GM12872 (cell line): ENCODE measurements around the gene MYOG.

ENCODE experiments used
- TF ChIP-seq, protein P1 (sequence below): IDR thresholded peaks from 3 replicates; pipeline ENCODE4 v1.5.1; 2011; ENCODE audit warnings: low read depth, mild to moderate bottlenecking, low read length, moderate library complexity; ENCODE audit not compliant: insufficient read depth

Gene MYOG

DNA sequence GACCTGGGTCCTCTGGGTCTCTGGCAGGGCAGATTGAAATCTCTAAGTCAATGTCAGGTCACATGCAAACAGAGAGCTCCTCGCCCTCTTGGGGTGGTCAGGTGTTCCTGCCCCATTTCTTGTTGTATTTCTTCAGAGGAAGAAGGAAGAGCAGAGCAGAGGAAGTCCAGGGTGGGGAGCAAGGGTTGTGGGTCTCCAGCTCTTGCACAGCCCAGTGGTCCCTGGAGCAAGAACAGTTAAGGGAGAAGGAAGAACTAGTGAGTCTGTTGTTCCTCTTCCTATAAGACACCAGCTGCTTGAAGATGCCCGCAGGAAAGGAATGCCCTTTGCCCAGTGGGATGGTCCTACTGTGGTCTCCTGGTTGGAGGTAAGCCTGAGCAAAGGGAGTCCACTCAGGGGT lies 26.3 kb downstream of the MYOG start:
- TF ChIP-seq, protein P1, sequence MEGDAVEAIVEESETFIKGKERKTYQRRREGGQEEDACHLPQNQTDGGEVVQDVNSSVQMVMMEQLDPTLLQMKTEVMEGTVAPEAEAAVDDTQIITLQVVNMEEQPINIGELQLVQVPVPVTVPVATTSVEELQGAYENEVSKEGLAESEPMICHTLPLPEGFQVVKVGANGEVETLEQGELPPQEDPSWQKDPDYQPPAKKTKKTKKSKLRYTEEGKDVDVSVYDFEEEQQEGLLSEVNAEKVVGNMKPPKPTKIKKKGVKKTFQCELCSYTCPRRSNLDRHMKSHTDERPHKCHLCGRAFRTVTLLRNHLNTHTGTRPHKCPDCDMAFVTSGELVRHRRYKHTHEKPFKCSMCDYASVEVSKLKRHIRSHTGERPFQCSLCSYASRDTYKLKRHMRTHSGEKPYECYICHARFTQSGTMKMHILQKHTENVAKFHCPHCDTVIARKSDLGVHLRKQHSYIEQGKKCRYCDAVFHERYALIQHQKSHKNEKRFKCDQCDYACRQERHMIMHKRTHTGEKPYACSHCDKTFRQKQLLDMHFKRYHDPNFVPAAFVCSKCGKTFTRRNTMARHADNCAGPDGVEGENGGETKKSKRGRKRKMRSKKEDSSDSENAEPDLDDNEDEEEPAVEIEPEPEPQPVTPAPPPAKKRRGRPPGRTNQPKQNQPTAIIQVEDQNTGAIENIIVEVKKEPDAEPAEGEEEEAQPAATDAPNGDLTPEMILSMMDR, result no peak

DNA sequence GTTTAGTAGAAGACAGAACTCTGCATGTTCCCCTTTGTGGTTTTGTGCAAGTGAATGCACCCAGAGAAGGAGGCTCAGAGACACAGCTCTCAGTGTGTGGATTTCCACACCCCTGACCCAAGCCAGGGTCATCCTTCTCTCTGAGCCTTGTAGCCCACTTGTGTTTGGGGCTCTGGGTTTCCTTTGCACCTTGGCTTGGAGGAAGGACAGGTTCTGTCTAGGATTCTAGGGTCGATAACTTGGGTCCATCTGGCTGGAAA lies 27.2 kb downstream of the MYOG start:
- TF ChIP-seq, protein P1, result no peak

DNA sequence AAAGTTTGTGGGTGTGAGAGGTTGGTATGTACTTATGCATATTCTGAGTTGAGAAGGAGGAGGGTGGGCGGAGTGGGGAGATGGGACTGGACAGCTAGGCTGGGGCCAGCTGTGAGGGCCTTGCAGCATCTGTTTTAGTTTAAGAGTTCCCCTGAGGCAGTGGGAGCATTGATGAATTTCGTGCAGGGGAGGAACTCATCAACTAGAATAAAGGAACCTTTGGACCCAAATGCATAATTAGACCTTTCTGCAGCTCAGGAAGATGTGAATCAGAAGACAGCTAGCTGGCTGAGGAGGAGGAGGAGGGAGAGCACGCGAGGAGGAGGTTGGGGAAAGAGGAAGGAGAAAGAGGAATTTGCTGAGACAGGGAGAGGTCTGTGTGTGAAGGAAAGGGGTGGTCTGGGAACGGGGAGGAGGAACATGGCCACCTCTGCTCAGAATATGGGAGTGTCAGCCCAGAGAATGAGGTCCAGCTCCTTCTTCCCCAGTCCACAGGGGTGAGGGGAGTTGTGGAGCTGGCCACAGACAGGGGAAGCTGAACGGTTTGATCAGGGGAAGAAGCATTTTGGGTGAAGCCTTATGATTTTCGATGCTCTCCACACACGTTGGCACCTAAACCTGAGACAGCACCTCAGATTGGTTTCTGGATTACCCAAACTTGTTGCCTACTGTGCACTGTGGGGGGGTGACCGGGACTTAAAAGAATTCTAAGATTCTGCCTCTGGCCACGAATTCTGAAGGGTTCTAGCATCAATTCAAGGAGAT lies 27.7 kb downstream of the MYOG start:
- TF ChIP-seq, protein P1, result no peak

DNA sequence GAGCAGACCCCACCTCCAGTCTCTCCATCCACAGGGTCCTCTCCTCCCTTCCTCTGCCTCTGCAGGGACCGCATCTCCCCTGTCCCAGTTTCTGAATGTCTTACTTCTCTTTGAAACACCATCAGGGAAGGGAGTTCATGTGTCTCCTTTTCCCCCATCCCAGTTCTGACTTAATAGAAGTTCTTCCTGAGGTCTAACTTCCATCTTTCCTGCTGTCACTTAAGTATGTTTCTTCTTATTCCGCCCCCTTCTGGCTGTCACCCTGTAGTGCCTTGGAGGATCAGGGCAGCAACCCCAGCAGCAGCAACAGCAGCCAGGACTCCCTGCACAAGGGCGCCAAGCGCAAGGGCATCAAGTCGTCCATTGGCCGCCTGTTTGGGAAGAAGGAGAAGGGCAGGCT lies 29.3 kb downstream of the MYOG start:
- TF ChIP-seq, protein P1, result peak; percentile 30; the same call in 2 of the 3 replicates

DNA sequence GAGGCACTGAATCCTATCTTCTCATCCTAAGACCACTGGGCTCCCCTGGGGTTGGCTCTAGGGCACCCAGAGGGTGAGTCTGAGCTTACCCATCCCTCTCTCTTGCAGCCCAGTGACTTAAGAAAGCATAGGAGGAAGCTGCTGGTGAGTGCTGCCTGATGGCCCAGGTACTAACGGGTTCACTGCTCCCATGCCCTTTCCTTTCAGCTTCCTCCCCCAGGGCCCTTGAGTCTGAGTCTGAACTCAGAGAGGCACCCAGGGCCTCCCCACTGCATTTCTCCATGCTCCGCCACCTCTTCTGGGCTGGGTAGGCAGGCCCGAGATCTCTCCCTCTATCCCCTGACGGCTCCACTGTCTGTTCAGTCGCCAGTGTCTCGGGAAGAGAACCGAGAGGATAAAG lies 29.8 kb downstream of the MYOG start:
- TF ChIP-seq, protein P1, result no peak

DNA sequence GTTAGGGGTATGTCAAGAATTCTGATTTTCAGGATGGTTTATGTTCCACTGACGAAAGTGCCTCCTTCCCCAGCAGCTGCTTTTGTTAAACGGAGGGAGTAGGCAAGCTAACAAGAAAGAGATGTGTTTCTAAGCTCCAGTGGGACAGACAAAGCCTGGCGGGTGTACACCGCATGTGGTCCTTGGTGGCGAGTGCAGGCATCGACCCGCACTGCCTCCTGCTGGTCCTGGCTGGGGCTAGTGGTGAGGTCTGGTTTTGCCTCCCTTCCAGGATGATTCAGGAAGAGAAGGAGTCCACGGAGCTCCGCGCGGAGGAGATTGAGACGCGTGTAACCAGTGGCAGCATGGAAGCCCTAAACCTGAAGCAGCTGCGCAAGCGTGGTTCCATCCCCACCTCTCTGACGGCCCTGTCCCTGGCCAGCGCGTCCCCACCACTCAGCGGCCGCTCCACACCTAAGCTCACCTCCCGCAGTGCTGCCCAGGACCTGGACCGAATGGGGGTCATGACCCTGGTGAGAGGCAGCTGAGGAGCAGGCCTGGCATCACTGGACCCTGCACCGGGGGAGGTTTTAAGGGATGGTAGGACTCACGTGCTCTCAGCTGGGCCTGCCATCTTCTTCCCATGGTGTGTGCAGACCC lies 30.5 kb downstream of the MYOG start:
- TF ChIP-seq, protein P1, result no peak

DNA sequence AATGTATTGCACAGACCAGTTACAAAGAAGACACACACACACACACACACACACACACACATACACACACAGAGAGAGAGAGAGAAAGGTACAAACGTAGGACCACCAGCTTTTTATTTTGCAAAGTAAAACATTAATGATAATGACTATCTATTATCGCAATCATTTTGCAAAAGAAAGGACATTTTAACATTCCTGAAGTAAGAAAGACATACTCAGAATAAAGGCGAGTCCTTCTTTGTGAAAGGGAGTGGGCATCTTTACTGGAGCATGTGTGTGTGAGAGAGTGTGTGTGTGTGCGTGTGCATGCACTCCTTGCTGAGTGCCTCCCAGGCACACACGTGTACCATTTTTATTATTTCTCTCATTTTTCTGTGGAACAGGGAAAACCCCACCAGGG lies 31.2 kb downstream of the MYOG start:
- TF ChIP-seq, protein P1, result no peak
